CD14-positive monocyte (primary cell): Measurements from ENCODE around the gene THY1. TPM values are rescaled to one million over a fixed set of nuclear protein-coding genes. Genes with fewer than 3 reads are reported as not detected.

Source experiments
- DNase-seq, 3 donors: peaks; one replicate each; pipeline ENCODE4 v3.0.0-alpha.2; 2011 to 2022
- H2AFZ ChIP-seq: 2 replicates; pipeline ENCODE4 v1.6.0; 2012; ENCODE audit warnings: mild to moderate bottlenecking, low read depth, low read length, inconsistent platforms; ENCODE audit not compliant: insufficient read depth, poor library complexity, severe bottlenecking
- H3K27ac ChIP-seq, 2 donors: 1 replicate in 1 of 2; 2 replicates in 1 of 2; pipeline ENCODE4 v1.5.1; 2012 to 2013; ENCODE audit warnings: low read length in 2 of 2, control low read depth in 1 of 2, inconsistent platforms in 1 of 2, low read depth in 1 of 2, mild to moderate bottlenecking in 1 of 2
- H3K27me3 ChIP-seq, 2 donors: one replicate each; pipeline versions ENCODE4 v1.6.0 to v1.6.1; 2011 to 2013; ENCODE audit warnings: low read length in 2 of 2; ENCODE audit not compliant: control insufficient read depth in 2 of 2, insufficient read depth in 2 of 2
- H3K36me3 ChIP-seq, 2 donors: replicated peaks in 1 of 2; 1 replicate in 1 of 2; 2 replicates in 1 of 2; pipeline versions ENCODE4 v1.5.1 to v1.6.1; 2012 to 2013; ENCODE audit warnings: low read length in 2 of 2, control low read depth in 1 of 2, inconsistent platforms in 1 of 2, mild to moderate bottlenecking in 1 of 2; ENCODE audit not compliant: insufficient read depth in 2 of 2, control insufficient read depth in 1 of 2
- H3K4me1 ChIP-seq, 2 donors: 1 replicate in 1 of 2; 2 replicates in 1 of 2; pipeline versions ENCODE4 v1.5.1 to v1.6.1; 2012 to 2013; ENCODE audit warnings: low read length in 2 of 2, control low read depth in 1 of 2, inconsistent platforms in 1 of 2, mild to moderate bottlenecking in 1 of 2, moderate library complexity in 1 of 2; ENCODE audit not compliant: insufficient read depth in 2 of 2, control insufficient read depth in 1 of 2
- H3K4me2 ChIP-seq: replicated peaks from 2 replicates; pipeline ENCODE3; 2012; ENCODE audit warnings: low read length, moderate library complexity, mild to moderate bottlenecking; ENCODE audit not compliant: poor library complexity, severe bottlenecking; ENCODE audit errors: extremely low read depth
- H3K4me3 ChIP-seq, 3 experiments: fragments of 200-600 bp in 1 of 3; sonication (generic) in 1 of 3; replicated peaks in 1 of 3; 1 replicate in 2 of 3; 2 replicates in 1 of 3; pipeline ENCODE4 v1.5.1; 2011 to 2013; ENCODE audit warnings: low read length in 3 of 3, mild to moderate bottlenecking in 3 of 3, control low read depth in 2 of 3, low read depth in 2 of 3, inconsistent platforms in 1 of 3, moderate library complexity in 1 of 3
- H3K79me2 ChIP-seq: 2 replicates; pipeline ENCODE4 v1.6.0; 2012; ENCODE audit warnings: mild to moderate bottlenecking, control low read depth, inconsistent platforms, low read length, moderate library complexity; ENCODE audit not compliant: insufficient read depth
- H3K9ac ChIP-seq: 2 replicates; pipeline ENCODE4 v1.6.0; 2017; ENCODE audit warnings: low read length, mild to moderate bottlenecking; ENCODE audit not compliant: insufficient read depth, poor library complexity, severe bottlenecking
- H3K9me3 ChIP-seq, 2 donors: replicated peaks in 1 of 2; 1 replicate in 1 of 2; 2 replicates in 1 of 2; pipeline versions ENCODE4 v1.5.1 to v1.6.1; 2012 to 2013; ENCODE audit warnings: low read length in 2 of 2, control low read depth in 1 of 2; ENCODE audit not compliant: control insufficient read depth in 1 of 2, insufficient read depth in 1 of 2
- H4K20me1 ChIP-seq: 2 replicates; pipeline ENCODE4 v1.6.0; 2012; ENCODE audit warnings: mild to moderate bottlenecking, low read length, control low read depth, moderate library complexity; ENCODE audit not compliant: insufficient read depth
- H3K27ac Mint-ChIP-seq, 7 donors: one replicate each; pipeline ENCODE4 v1.8.0; 2020; ENCODE audit warnings: mild to moderate bottlenecking in 7 of 7, mixed read lengths in 7 of 7, moderate library complexity in 6 of 7, inconsistent platforms in 2 of 7
- H3K27me3 Mint-ChIP-seq, 3 donors: one replicate each; pipeline ENCODE4 v1.8.0; 2021 to 2022; ENCODE audit warnings: low read depth in 3 of 3, mild to moderate bottlenecking in 3 of 3, mixed read lengths in 3 of 3, moderate library complexity in 3 of 3, inconsistent platforms in 1 of 3
- H3K36me3 Mint-ChIP-seq, 2 donors: one replicate each; pipeline ENCODE4 v1.8.0; 2020; ENCODE audit warnings: mixed read lengths in 2 of 2, inconsistent platforms in 1 of 2, mild to moderate bottlenecking in 1 of 2
- H3K4me1 Mint-ChIP-seq: one replicate; pipeline ENCODE4 v1.8.0; 2020; ENCODE audit warnings: mild to moderate bottlenecking, mixed read lengths
- H3K4me3 Mint-ChIP-seq, 2 donors: one replicate each; pipeline ENCODE4 v1.8.0; 2020; ENCODE audit warnings: mild to moderate bottlenecking in 2 of 2, mixed read lengths in 2 of 2, moderate library complexity in 1 of 2
- H3K9me3 Mint-ChIP-seq, 7 donors: one replicate each; pipeline ENCODE4 v1.8.0; 2020 to 2022; ENCODE audit warnings: mixed read lengths in 7 of 7, mild to moderate bottlenecking in 6 of 7, moderate library complexity in 6 of 7, inconsistent platforms in 2 of 7
- WGBS: methylation state at CpG from one replicate; pipeline ENCODE4 v1.1.5; 2013; ENCODE audit warnings: missing lambda C conversion rate; ENCODE audit not compliant: insufficient coverage; 5-methylcytosine and 5-hydroxymethylcytosine counted together
- intact Hi-C, 2 donors: fragments of 100-400 bp; cut with micrococcal nuclease; formaldehyde crosslinking; loops; one replicate each; pipeline versions ENCODE4 v1.15.0 to v1.15.1; 2023
- polyA plus RNA-seq, 3 donors: library from polyadenylated mRNA; depleted of rRNA in 1 of 3; unstranded in 2 of 3; stranded (reverse) in 1 of 3; fragments of 300-500 nt in 2 of 3; fragments of >200 nt in 1 of 3; fragmentation: Illumina TruSeq in 2 of 3; gene quantifications; 1 replicate in 2 of 3; 2 replicates in 1 of 3; pipeline ENCODE4 v1.2.3, GENCODE V29; 2012 to 2021
- TF ChIP-seq, protein P1 (sequence below): fragments of 200-600 bp; IDR thresholded peaks from one replicate; pipeline ENCODE4 v1.8.0; 2022; ENCODE audit warnings: antibody characterized with exemption, mild to moderate bottlenecking

Gene THY1
- polyA plus RNA-seq, 3 donors = not detected

DNA sequence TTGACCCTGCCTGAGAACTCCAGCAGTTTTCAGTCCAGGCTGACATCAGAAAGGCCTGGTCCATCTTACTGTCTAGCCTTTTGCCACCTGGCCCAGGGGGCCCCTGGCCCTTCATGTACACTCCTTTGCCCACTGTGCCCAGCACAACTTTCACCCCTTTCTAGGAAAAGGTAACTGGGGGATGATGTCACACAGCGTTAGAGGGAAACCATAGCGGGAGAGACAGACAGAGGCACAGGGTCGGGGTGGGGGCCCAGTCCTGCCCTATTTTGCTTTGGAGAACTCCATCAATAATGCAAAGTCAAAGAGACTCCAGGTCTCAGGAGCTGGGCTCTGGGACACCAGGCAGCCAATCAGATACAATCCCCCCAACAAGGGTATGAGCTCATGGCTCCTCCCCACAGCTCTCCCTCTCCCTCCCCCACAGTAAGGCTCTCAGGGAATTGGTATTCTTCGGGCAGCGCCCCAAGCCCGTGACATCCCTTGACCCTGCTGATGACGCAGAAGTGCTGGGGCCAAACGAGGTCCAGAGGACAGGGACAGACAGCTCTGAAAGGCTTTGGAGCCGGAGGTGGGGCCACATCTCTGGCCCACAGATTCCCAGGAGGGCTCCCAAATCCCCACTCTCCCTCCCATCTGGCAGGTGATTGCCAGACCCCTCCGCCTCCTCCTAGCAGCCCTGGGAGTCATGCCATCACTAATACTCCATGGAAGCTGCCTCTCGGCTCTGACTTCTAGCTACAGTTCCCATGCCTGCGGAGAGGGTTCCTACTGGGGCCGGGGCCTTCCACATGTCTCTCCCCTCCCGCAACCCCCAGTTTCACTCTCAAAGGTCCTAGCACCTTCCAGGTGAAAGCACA lies 47.4 kb downstream of the THY1 start:
- no peak overlapping the region for H3K4me3 ChIP-seq
- H3K4me1 ChIP-seq = no peaks in the 10 kb centered on the region
- WGBS = 82% methylated on average over 13 of the region's 14 CpGs
- peaks cover 5 to 15% (median 13%) of the 10 kb centered on the region in 3 donors for H3K27me3 Mint-ChIP-seq
- H3K27me3 ChIP-seq = peaks cover 0 to 4% of the 10 kb centered on the region in 2 donors
- H3K9me3 Mint-ChIP-seq = no peaks in the 10 kb centered on the region
- peak in 1 of 3 donors; percentile 2 for DNase-seq
- H3K4me2 ChIP-seq = no peak overlapping the region
- no peaks in the 10 kb centered on the region for H3K9me3 ChIP-seq
- no peak overlapping the region for H3K27ac Mint-ChIP-seq
- no peak overlapping the region for H2AFZ ChIP-seq
- no peaks in the 10 kb centered on the region for H3K79me2 ChIP-seq
- no peak overlapping the region for H3K4me3 Mint-ChIP-seq
- H3K36me3 Mint-ChIP-seq = no peaks in the 10 kb centered on the region
- no peaks in the 10 kb centered on the region for H3K36me3 ChIP-seq
- no peaks in the 10 kb centered on the region for H3K4me1 Mint-ChIP-seq
- H3K9ac ChIP-seq = no peak overlapping the region
- intact Hi-C loops = no loop called here
- H4K20me1 ChIP-seq = no peaks in the 10 kb centered on the region
- H3K27ac ChIP-seq = no peak overlapping the region
- TF ChIP-seq, protein P1, sequence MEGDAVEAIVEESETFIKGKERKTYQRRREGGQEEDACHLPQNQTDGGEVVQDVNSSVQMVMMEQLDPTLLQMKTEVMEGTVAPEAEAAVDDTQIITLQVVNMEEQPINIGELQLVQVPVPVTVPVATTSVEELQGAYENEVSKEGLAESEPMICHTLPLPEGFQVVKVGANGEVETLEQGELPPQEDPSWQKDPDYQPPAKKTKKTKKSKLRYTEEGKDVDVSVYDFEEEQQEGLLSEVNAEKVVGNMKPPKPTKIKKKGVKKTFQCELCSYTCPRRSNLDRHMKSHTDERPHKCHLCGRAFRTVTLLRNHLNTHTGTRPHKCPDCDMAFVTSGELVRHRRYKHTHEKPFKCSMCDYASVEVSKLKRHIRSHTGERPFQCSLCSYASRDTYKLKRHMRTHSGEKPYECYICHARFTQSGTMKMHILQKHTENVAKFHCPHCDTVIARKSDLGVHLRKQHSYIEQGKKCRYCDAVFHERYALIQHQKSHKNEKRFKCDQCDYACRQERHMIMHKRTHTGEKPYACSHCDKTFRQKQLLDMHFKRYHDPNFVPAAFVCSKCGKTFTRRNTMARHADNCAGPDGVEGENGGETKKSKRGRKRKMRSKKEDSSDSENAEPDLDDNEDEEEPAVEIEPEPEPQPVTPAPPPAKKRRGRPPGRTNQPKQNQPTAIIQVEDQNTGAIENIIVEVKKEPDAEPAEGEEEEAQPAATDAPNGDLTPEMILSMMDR = no peak

DNA sequence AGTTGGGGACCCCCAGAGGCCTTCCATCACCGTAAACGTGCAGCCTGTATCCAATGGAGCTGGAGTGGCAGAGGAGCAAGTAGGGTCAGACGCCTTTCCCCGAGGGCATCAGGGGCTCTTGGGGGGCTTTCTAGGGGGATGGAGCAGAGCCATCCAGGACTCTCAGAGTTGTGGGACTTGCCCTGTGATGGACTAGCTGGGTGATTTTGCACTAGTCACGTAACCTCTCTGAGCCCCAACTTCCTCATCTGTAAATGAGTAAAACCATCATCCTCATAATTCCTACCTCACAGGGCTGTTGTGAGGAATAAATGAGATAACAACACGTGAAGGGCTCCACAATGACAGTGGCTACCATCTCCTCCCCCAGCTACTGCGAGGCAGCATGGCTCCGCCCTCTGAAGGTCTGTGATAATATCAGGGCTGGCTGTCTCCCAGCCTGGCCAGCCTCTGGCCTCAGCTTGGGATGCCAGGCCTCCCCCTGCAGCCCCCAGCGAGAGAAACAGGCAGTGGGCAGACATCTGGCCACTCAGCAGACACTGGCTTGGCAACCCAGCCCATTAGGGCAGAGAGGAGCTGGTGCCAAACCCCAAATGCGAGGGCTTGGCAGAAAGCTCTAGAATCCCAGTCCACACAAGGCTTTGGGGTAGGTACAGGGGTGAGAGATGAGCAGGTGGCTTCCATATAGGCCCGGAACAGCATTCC lies 48.2 kb downstream of the THY1 start:
- intact Hi-C loops = no loop called here
- no peak overlapping the region for H2AFZ ChIP-seq
- no peak overlapping the region for H3K27ac Mint-ChIP-seq

More for the DNA sequence above, 48.2 kb downstream of the THY1 start:
- Histone ChIP-seq H3K36me3 (no peaks in the 10 kb centered on the region), H3K4me2 (no peak overlapping the region), H3K9me3 (no peaks in the 10 kb centered on the region), H3K79me2 (no peaks in the 10 kb centered on the region), H3K4me3 (no peak overlapping the region), H4K20me1 (no peaks in the 10 kb centered on the region), H3K27me3 (no peaks in the 10 kb centered on the region), H3K9ac (no peak overlapping the region), H3K4me1 (no peaks in the 10 kb centered on the region), H3K27ac (no peak overlapping the region)
- H3K4me3 Mint-ChIP-seq = no peak overlapping the region
- H3K9me3 Mint-ChIP-seq = no peaks in the 10 kb centered on the region
- 80% methylated on average over 6 of the region's 11 CpGs for WGBS
- no peaks in the 10 kb centered on the region for H3K4me1 Mint-ChIP-seq
- H3K27me3 Mint-ChIP-seq = peaks cover 0 to 10% (median 7%) of the 10 kb centered on the region in 3 donors
- no peaks in the 10 kb centered on the region for H3K36me3 Mint-ChIP-seq
- TF ChIP-seq, protein P1 = no peak
- DNase-seq = peak in 1 of 3 donors; percentile 28
